Measurements from ENCODE around the gene GNAQ.

GRCh38 chr9:77753180-77753579, 278.4 kb downstream of the GNAQ start:
- TF ChIP-seq CTCF (IDR thresholded peaks at IDR 0.05), result no peak
- TF ChIP-seq POLR2A (IDR thresholded peaks at IDR 0.05), result no peak

Measured in body of pancreas (tissue), 4 donors.